Loucy (cell line): ENCODE measurements around the gene ITGB6.

Experiments used
- EZH2phosphoT487 ChIP-seq: fragments of 200-600 bp; IDR thresholded peaks from 2 replicates; pipeline ENCODE4 v1.6.1; 2018; ENCODE audit warnings: antibody characterized with exemption, mild to moderate bottlenecking, moderate library complexity, borderline replicate concordance
- TF ChIP-seq, protein P1 (sequence below): fragments of 200-600 bp; sonication (generic); conservative IDR thresholded peaks from 2 replicates; pipeline ENCODE4 v1.5.1; 2014; ENCODE audit warnings: mild to moderate bottlenecking, antibody characterized with exemption, low read length

- TF ChIP-seq, protein P1, sequence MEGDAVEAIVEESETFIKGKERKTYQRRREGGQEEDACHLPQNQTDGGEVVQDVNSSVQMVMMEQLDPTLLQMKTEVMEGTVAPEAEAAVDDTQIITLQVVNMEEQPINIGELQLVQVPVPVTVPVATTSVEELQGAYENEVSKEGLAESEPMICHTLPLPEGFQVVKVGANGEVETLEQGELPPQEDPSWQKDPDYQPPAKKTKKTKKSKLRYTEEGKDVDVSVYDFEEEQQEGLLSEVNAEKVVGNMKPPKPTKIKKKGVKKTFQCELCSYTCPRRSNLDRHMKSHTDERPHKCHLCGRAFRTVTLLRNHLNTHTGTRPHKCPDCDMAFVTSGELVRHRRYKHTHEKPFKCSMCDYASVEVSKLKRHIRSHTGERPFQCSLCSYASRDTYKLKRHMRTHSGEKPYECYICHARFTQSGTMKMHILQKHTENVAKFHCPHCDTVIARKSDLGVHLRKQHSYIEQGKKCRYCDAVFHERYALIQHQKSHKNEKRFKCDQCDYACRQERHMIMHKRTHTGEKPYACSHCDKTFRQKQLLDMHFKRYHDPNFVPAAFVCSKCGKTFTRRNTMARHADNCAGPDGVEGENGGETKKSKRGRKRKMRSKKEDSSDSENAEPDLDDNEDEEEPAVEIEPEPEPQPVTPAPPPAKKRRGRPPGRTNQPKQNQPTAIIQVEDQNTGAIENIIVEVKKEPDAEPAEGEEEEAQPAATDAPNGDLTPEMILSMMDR = no peak
- no peak for TF ChIP-seq EZH2phosphoT487
Measured at GRCh38 chr2:160206436-160206835, 6.4 kb upstream of the ITGB6 start.
